Activated B cell treated with CpG ODN at 0.5 μM for 24 hours (primary cell): ENCODE results near the gene VPS13D. TPM values are rescaled to one million over a fixed set of nuclear protein-coding genes. Genes with fewer than 3 reads are reported as not detected.

Source experiments
- ATAC-seq: fragments of 200-7000 bp; cut with Tn5 transposase; one replicate; pipeline ENCODE4 v1.10.0; 2021; ENCODE audit warnings: low read depth, mild to moderate bottlenecking, moderate library complexity
- CTCF ChIA-PET: fragments of 350-600 bp; sonication (Branson Sonifier 250); formaldehyde crosslinking; loops from one replicate; lab custom pipeline; 2021; ENCODE audit warnings: antibody characterized with exemption; lab: Charles Lee
- POLR2A ChIA-PET: fragments of 350-600 bp; sonication (Branson Sonifier 250); formaldehyde crosslinking; loops from one replicate; lab custom pipeline; 2021; ENCODE audit warnings: antibody characterized with exemption; lab: Charles Lee
- DNase-seq: peaks from one replicate; pipeline ENCODE4 v3.0.0; 2022
- H3K27ac Mint-ChIP-seq: one replicate; pipeline ENCODE4 v1.8.0; 2020; ENCODE audit warnings: mixed read lengths
- H3K27me3 Mint-ChIP-seq: one replicate; pipeline ENCODE4 v1.8.0; 2021; ENCODE audit warnings: mixed read lengths
- H3K36me3 Mint-ChIP-seq: one replicate; pipeline ENCODE4 v1.8.0; 2021; ENCODE audit warnings: low read depth, mixed read lengths
- H3K4me1 Mint-ChIP-seq: one replicate; pipeline ENCODE4 v1.8.0; 2021; ENCODE audit warnings: mixed read lengths
- H3K4me3 Mint-ChIP-seq: one replicate; pipeline ENCODE4 v1.8.0; 2020; ENCODE audit warnings: mild to moderate bottlenecking, mixed read lengths
- H3K9me3 Mint-ChIP-seq: one replicate; pipeline ENCODE4 v1.8.0; 2020; ENCODE audit warnings: mixed read lengths
- intact Hi-C: fragments of 100-400 bp; cut with micrococcal nuclease; formaldehyde crosslinking; loops from one replicate; pipeline ENCODE4 v1.15.1; 2024
- total RNA-seq: library from RNA; stranded (reverse); gene quantifications from 2 replicates; pipeline ENCODE4 v1.2.3, GENCODE V29; 2022
- TF ChIP-seq, protein P1 (sequence below): fragments of 200-600 bp; IDR thresholded peaks from one replicate; pipeline ENCODE4 v1.8.0; 2022; ENCODE audit warnings: antibody characterized with exemption, mild to moderate bottlenecking

Gene VPS13D
- total RNA-seq, 1 donor from 2014 or later = 64.5 TPM

DNA sequence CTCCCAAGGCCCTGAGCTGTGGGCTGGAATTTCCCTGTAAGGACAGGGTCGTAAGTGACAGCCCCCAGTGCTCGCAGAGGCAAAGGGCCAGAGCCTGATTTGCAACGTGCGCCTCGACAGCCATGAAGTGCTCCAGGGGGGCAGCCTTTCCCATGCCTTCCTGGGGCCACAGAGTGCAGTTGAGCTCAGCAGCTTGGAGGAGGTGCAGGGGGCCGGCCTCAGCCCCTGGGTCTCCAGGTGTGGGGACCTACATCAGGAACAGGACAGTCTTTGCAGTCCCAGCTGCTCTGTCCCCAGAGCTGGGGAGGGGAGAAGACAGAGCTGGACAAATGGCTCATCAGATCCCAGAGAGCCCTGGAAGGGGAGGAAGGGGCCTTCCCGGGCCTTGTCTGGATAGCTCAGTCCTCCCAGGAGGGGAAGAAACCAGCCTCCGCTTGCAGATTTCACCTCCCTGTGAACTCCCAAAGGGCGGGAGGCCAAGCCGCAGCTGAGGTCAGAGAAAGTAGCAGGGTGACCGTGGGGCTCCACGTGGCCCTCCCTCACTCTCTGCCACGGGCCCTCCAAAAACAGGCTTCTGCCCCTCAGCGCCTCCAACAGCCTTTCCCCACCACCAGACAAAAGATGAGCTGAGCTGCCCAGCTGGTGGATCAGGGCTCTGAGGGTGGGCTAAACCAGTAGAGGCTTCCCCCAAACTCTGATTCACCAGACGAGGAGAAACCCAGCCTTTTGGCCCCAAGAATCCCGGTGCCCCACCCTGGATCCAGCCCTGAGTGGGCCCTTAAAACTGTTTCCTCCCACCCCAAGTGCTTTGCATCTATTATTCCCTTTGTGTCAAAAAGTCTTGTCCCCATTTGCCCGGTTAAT lies 311.7 kb downstream of the VPS13D start:
- peaks cover 15% of the 10 kb centered on the region for H3K27me3 Mint-ChIP-seq
- ATAC-seq (no peak), DNase-seq (no peak)
- TF ChIP-seq, protein P1, sequence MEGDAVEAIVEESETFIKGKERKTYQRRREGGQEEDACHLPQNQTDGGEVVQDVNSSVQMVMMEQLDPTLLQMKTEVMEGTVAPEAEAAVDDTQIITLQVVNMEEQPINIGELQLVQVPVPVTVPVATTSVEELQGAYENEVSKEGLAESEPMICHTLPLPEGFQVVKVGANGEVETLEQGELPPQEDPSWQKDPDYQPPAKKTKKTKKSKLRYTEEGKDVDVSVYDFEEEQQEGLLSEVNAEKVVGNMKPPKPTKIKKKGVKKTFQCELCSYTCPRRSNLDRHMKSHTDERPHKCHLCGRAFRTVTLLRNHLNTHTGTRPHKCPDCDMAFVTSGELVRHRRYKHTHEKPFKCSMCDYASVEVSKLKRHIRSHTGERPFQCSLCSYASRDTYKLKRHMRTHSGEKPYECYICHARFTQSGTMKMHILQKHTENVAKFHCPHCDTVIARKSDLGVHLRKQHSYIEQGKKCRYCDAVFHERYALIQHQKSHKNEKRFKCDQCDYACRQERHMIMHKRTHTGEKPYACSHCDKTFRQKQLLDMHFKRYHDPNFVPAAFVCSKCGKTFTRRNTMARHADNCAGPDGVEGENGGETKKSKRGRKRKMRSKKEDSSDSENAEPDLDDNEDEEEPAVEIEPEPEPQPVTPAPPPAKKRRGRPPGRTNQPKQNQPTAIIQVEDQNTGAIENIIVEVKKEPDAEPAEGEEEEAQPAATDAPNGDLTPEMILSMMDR = no peak
- H3K9me3 Mint-ChIP-seq = peaks cover 5% of the 10 kb centered on the region
- POLR2A ChIA-PET = no interaction called here
- intact Hi-C loops = no loop called here
- no peak overlapping the region for H3K27ac Mint-ChIP-seq
- no peak overlapping the region for H3K4me3 Mint-ChIP-seq
- CTCF ChIA-PET = no interaction called here
- H3K36me3 Mint-ChIP-seq = peaks cover 2% of the 10 kb centered on the region
- no peaks in the 10 kb centered on the region for H3K4me1 Mint-ChIP-seq

DNA sequence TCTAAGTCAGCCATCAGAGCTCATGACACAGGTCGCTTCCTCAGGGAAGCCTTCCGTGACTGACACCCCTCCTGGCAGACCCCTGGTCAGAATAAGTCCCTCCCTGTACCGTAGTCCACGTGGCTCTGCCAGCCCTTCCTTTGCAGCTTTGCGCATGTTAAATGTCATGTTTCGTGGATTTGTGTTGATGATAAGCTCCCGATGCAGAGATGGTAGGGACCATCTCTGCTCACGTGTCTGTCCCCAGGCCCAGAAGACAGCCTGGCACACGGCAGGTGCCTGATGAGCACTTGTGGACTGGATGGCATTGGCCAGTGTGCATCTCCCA lies 312.3 kb downstream of the VPS13D start:
- H3K4me3 Mint-ChIP-seq = no peak overlapping the region
- DNase-seq = no peak
- TF ChIP-seq, protein P1 = no peak
- intact Hi-C loops = no loop called here
- no peaks in the 10 kb centered on the region for H3K4me1 Mint-ChIP-seq
- peaks cover 15% of the 10 kb centered on the region for H3K27me3 Mint-ChIP-seq
- H3K9me3 Mint-ChIP-seq = peaks cover 3% of the 10 kb centered on the region
- ChIA-PET CTCF (no interaction called here), POLR2A (no interaction called here)
- H3K27ac Mint-ChIP-seq = no peak overlapping the region
- no peak for ATAC-seq
- no peaks in the 10 kb centered on the region for H3K36me3 Mint-ChIP-seq

DNA sequence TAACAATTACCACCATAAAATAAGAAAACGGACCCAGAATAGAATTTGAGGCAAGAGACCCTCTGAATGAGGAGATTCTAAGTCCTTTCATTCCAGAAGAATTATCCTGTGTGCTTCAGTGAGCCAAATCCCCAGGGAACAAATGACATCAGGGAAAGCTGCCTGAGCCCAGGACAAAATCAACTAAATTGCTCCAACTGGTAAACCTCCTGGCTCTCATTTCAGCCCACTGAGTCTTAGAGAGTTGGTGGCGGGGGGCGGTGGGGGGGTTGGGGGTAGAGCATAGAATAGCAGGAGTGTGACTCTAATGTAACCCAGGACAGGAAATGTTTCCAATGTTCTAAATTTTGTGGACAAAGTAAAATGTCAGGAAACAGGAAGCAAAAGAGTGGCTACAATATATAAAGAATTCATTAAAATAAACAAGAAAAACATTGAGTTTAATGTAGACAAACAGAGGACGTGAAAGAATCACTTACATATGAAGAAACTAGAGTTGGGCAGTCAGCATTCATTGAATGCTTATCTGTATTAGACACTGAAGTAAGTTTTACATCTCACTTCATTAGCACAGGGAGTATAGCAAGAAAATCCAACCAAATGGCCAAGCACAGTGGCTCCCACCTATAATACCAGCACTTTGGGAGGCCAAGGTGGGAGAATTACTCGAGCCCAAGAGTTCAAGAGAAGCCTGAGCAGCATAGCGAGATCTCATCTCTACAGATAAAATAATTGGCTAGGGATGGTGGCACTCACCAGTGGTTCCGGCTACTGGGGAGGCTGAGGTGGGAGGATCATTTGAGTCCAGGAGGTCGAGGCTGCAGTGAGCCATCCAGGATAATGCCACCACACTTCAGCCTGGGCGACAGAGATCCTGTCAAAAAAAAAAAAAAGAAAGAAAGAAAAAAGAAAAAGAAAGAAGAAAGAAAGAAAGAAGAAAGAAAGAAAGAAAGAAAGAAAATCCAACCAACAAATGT lies 313.1 kb downstream of the VPS13D start:
- no peaks in the 10 kb centered on the region for H3K4me1 Mint-ChIP-seq
- ATAC-seq (no peak), DNase-seq (no peak)
- ChIA-PET POLR2A (no interaction called here), CTCF (no interaction called here)
- H3K9me3 Mint-ChIP-seq = no peaks in the 10 kb centered on the region
- intact Hi-C loops = no loop called here
- no peak overlapping the region for H3K27ac Mint-ChIP-seq
- no peak overlapping the region for H3K4me3 Mint-ChIP-seq
- TF ChIP-seq, protein P1 = no peak
- H3K27me3 Mint-ChIP-seq = peaks cover 15% of the 10 kb centered on the region
- no peaks in the 10 kb centered on the region for H3K36me3 Mint-ChIP-seq

DNA sequence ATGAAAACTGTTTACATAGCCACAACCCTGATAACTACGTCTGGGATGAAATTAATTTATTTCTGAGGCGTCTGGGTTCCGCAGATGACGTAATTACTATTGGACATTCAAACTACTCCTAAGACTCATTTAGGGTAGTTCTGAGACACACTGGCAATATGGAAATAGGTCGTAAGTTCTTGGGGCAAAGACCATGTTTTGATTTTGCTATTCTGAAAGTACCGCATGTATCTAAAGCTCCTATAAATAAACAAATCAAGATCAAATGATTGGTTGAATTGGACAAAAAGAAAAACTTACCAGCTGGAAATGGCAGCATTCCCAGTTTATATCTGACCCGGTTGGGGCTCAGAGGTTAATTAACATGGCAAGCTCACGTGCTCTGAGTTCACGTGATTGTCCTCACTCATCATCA lies 313.9 kb downstream of the VPS13D start:
- no peaks in the 10 kb centered on the region for H3K36me3 Mint-ChIP-seq
- no peak overlapping the region for H3K4me3 Mint-ChIP-seq
- no peak for ATAC-seq
- CTCF ChIA-PET = no interaction called here
- H3K9me3 Mint-ChIP-seq = no peaks in the 10 kb centered on the region
- intact Hi-C loops = no loop called here
- no peaks in the 10 kb centered on the region for H3K4me1 Mint-ChIP-seq
- H3K27ac Mint-ChIP-seq = no peak overlapping the region
- POLR2A ChIA-PET = no interaction called here
- peaks cover 12% of the 10 kb centered on the region for H3K27me3 Mint-ChIP-seq
- DNase-seq = no peak
- TF ChIP-seq, protein P1 = no peak

DNA sequence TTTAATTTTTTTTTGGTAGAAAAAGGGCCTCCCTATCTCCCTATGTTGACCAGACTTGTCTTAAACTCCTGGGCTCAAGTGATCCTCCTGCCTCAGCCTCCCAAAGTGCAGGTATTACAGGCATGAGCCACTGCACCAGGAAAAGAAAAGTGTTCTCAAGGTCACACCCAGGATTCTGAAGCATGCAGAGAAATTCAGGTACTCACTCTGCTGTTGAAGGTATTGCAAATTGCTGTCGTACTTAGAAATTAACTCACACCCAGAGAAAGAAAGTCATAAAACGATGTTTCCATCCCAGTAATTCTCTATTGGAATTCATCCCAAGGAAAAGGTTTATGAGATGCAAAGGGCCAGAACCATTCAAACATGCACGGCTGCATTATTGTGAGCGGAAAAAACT lies 314.5 kb downstream of the VPS13D start:
- intact Hi-C loops = no loop called here
- no peak for ATAC-seq
- no peak overlapping the region for H3K27ac Mint-ChIP-seq
- TF ChIP-seq, protein P1 = no peak
- CTCF ChIA-PET = no interaction called here
- no peak overlapping the region for H3K4me3 Mint-ChIP-seq
- no peaks in the 10 kb centered on the region for H3K4me1 Mint-ChIP-seq
- H3K36me3 Mint-ChIP-seq = no peaks in the 10 kb centered on the region
- H3K9me3 Mint-ChIP-seq = no peaks in the 10 kb centered on the region
- peaks cover 12% of the 10 kb centered on the region for H3K27me3 Mint-ChIP-seq
- DNase-seq = no peak
- POLR2A ChIA-PET = no interaction called here
